ENCODE results near the gene DIPK1C.

Gene DIPK1C

DNA sequence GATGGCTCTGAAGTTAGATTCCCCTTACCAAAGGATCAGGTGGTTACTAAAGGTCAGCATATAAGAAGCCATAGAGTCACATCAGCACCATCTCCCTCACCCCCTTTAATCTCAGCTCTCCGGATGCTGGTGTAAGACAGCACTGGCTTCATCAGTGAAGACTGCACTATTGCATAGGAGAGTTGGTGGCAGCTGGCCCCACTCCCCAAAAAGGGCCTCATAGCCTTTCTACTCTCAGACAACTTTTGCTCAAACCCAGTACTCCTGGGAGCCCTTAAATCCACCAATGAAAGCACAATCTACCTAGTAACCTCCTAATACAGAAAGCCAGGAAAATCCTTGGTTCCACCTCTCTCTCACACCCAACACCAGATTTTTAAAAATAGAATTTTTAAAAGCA lies 6.9 kb upstream of the DIPK1C start:
- DNase-seq (ENCODE audit: low read depth in 1 of 2, low spot score in 1 of 2), result no peak
- H3K27ac ChIP-seq (replicated peaks), result no peak overlapping the region

DNA sequence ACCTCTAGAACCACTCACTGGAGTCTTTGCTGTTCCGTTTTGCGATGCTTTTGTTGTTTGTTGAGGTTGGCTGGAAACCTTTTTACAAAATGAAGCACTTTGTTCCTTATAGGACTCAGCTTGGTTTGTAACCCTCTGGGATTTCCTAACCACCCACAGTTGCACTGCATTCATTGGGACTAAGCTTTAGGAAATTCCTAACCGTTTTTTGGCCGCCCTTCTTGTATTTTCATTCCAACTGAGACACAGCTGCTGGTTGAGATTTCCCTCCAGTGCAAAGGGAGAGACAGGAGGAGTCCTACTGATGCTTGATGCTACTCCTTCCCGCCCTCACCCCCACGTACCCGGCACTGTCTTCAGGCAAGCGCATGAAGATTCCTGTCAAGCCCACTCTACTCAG lies 6.1 kb upstream of the DIPK1C start:
- no peak overlapping the region for H3K27ac ChIP-seq (replicated peaks)
- H3K27me3 ChIP-seq (ENCODE audit: insufficient read depth, poor library complexity, severe bottlenecking), result peaks cover 23% of the 10 kb centered on the region
- no peak for TF ChIP-seq SPI1 (IDR thresholded peaks at IDR 0.05; ENCODE audit: borderline replicate concordance, low read depth)
- TF ChIP-seq POLR2AphosphoS5 (IDR thresholded peaks at IDR 0.05; ENCODE audit: low read depth), result no peak
- no peak for TF ChIP-seq GABPA (IDR thresholded peaks at IDR 0.05; ENCODE audit: low read depth)
- TF ChIP-seq, protein P1, sequence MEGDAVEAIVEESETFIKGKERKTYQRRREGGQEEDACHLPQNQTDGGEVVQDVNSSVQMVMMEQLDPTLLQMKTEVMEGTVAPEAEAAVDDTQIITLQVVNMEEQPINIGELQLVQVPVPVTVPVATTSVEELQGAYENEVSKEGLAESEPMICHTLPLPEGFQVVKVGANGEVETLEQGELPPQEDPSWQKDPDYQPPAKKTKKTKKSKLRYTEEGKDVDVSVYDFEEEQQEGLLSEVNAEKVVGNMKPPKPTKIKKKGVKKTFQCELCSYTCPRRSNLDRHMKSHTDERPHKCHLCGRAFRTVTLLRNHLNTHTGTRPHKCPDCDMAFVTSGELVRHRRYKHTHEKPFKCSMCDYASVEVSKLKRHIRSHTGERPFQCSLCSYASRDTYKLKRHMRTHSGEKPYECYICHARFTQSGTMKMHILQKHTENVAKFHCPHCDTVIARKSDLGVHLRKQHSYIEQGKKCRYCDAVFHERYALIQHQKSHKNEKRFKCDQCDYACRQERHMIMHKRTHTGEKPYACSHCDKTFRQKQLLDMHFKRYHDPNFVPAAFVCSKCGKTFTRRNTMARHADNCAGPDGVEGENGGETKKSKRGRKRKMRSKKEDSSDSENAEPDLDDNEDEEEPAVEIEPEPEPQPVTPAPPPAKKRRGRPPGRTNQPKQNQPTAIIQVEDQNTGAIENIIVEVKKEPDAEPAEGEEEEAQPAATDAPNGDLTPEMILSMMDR (IDR thresholded peaks at IDR 0.05; ENCODE audit: insufficient read depth, low read length), result no peak
- TF ChIP-seq, protein P2, sequence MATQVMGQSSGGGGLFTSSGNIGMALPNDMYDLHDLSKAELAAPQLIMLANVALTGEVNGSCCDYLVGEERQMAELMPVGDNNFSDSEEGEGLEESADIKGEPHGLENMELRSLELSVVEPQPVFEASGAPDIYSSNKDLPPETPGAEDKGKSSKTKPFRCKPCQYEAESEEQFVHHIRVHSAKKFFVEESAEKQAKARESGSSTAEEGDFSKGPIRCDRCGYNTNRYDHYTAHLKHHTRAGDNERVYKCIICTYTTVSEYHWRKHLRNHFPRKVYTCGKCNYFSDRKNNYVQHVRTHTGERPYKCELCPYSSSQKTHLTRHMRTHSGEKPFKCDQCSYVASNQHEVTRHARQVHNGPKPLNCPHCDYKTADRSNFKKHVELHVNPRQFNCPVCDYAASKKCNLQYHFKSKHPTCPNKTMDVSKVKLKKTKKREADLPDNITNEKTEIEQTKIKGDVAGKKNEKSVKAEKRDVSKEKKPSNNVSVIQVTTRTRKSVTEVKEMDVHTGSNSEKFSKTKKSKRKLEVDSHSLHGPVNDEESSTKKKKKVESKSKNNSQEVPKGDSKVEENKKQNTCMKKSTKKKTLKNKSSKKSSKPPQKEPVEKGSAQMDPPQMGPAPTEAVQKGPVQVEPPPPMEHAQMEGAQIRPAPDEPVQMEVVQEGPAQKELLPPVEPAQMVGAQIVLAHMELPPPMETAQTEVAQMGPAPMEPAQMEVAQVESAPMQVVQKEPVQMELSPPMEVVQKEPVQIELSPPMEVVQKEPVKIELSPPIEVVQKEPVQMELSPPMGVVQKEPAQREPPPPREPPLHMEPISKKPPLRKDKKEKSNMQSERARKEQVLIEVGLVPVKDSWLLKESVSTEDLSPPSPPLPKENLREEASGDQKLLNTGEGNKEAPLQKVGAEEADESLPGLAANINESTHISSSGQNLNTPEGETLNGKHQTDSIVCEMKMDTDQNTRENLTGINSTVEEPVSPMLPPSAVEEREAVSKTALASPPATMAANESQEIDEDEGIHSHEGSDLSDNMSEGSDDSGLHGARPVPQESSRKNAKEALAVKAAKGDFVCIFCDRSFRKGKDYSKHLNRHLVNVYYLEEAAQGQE (IDR thresholded peaks at IDR 0.05; ENCODE audit: insufficient replicate concordance, low read depth), result no peak
- no peak overlapping the region for H3K4me3 ChIP-seq (replicated peaks; ENCODE audit: insufficient read depth, low read length)
- DNase-seq (ENCODE audit: low read depth in 1 of 2, low spot score in 1 of 2), result no peak

More for the DNA sequence above, 6.9 kb upstream of the DIPK1C start:
- TF ChIP-seq, protein P1 (IDR thresholded peaks at IDR 0.05; ENCODE audit: insufficient read depth, low read length), result no peak
- TF ChIP-seq POLR2AphosphoS5 (IDR thresholded peaks at IDR 0.05; ENCODE audit: low read depth) (no peak), SPI1 (IDR thresholded peaks at IDR 0.05; ENCODE audit: borderline replicate concordance, low read depth) (no peak), GABPA (IDR thresholded peaks at IDR 0.05; ENCODE audit: low read depth) (no peak)
- TF ChIP-seq, protein P2 (IDR thresholded peaks at IDR 0.05; ENCODE audit: insufficient replicate concordance, low read depth), result no peak
- Histone ChIP-seq H3K27me3 (ENCODE audit: insufficient read depth, poor library complexity, severe bottlenecking) (peaks cover 20% of the 10 kb centered on the region), H3K4me3 (replicated peaks; ENCODE audit: insufficient read depth, low read length) (no peak overlapping the region)

DNA sequence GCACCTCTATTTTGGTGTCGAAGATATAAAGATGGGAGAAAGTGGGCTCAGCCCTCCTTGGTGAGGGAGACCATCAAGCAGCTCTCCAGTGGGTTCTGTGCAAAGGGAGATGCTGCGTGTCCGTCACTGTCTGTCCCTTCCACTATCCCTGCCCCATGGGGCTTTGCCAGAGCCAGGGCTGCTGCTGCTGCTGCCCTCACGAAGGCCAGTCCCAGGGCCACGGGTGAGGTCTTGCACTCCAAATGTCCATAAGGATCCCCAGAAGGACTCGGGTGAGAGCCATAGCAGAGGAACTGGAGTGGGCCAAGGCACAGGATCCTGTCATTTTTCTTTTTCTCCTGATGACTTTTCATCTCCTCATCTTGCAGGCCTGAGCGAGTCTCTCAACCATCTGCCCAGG lies 3.7 kb upstream of the DIPK1C start:
- Histone ChIP-seq H3K27ac (replicated peaks) (no peak overlapping the region), H3K27me3 (ENCODE audit: insufficient read depth, poor library complexity, severe bottlenecking) (peaks cover 44% of the 10 kb centered on the region), H3K4me3 (replicated peaks; ENCODE audit: insufficient read depth, low read length) (no peak overlapping the region)
- TF ChIP-seq, protein P1 (IDR thresholded peaks at IDR 0.05; ENCODE audit: insufficient read depth, low read length), result no peak
- TF ChIP-seq, protein P2 (IDR thresholded peaks at IDR 0.05; ENCODE audit: insufficient replicate concordance, low read depth), result no peak
- TF ChIP-seq POLR2AphosphoS5 (IDR thresholded peaks at IDR 0.05; ENCODE audit: low read depth) (no peak), GABPA (IDR thresholded peaks at IDR 0.05; ENCODE audit: low read depth) (no peak), SPI1 (IDR thresholded peaks at IDR 0.05; ENCODE audit: borderline replicate concordance, low read depth) (no peak)
- DNase-seq (ENCODE audit: low read depth in 1 of 2, low spot score in 1 of 2), result no peak

Data from HL-60 (cell line).